Endothelial cell of umbilical vein (primary cell): ENCODE results near the gene BDKRB2. TPM values are rescaled to one million over a fixed set of nuclear protein-coding genes. Genes with fewer than 3 reads are reported as not detected.

Source experiments
- BruUV-seq: library from RNA; stranded (reverse); fragments of 400-500 nt; replicated peaks from 2 replicates; lab custom pipeline; 2021; lab: Mats Ljungman, UMichigan
- CTCF ChIA-PET: fragments of 300-600, 350-600 bp; sonication (Branson Sonifier 250); formaldehyde crosslinking; loops from one replicate; lab custom pipeline; 2021; ENCODE audit warnings: antibody characterized with exemption, inconsistent platforms; lab: Charles Lee
- POLR2A ChIA-PET: fragments of 300-600, 350-600 bp; sonication (Branson Sonifier 250); formaldehyde crosslinking; loops from one replicate; lab custom pipeline; 2021; ENCODE audit warnings: antibody characterized with exemption, inconsistent platforms; lab: Charles Lee
- DNase-seq: peaks from one replicate; pipeline ENCODE4 v3.0.0-alpha.2; 2011; ENCODE audit warnings: low read depth, low spot score
- FAIRE-seq: peaks from 2 replicates; lab custom pipeline; 2011; peaks lifted over from hg19 to GRCh38; lab: Jason Lieb, UNC
- H2AFZ ChIP-seq: 2 replicates; pipeline ENCODE4 v1.6.0; 2012; ENCODE audit warnings: low read depth, low read length, control low read depth, inconsistent platforms
- H3K27ac ChIP-seq: 2 replicates; pipeline ENCODE4 v1.5.1; 2011; ENCODE audit warnings: low read depth, mild to moderate bottlenecking, control low read depth, low read length, moderate library complexity; ENCODE audit not compliant: insufficient read depth
- H3K27me3 ChIP-seq, 2 experiments: 2 replicates each; pipeline versions ENCODE4 v1.6.0 to v1.6.1; 2011; ENCODE audit warnings: low read length in 2 of 2, mixed read lengths in 1 of 2; ENCODE audit not compliant: control insufficient read depth in 2 of 2, insufficient read depth in 2 of 2
- H3K36me3 ChIP-seq, 2 experiments: 2 replicates in 1 of 2; 3 replicates in 1 of 2; pipeline ENCODE4 v1.5.1; 2011; ENCODE audit warnings: low read length in 2 of 2, mild to moderate bottlenecking in 1 of 2, moderate library complexity in 1 of 2; ENCODE audit not compliant: control insufficient read depth in 2 of 2, insufficient read depth in 2 of 2; ENCODE audit errors: extremely low read depth in 1 of 2
- H3K4me1 ChIP-seq: 3 replicates; pipeline ENCODE4 v1.5.1; 2011; ENCODE audit warnings: mild to moderate bottlenecking, low read length; ENCODE audit not compliant: control insufficient read depth, insufficient read depth; ENCODE audit errors: extremely low read depth
- H3K4me2 ChIP-seq: 2 replicates; pipeline ENCODE4 v1.6.1; 2011; ENCODE audit warnings: low read length, control low read depth, mixed read lengths; ENCODE audit not compliant: insufficient read depth
- H3K4me3 ChIP-seq, 3 experiments: fragments of 200-600 bp in 1 of 3; sonication (generic), shearing (Covaris generic) in 1 of 3; replicated peaks in 1 of 3; 2 replicates each; pipeline ENCODE4 v1.5.1; 2011 to 2016; ENCODE audit warnings: control low read depth in 3 of 3, low read length in 3 of 3, mild to moderate bottlenecking in 2 of 3, inconsistent platforms in 1 of 3, low read depth in 1 of 3, moderate library complexity in 1 of 3; ENCODE audit not compliant: insufficient read depth in 1 of 3
- H3K79me2 ChIP-seq: 2 replicates; pipeline ENCODE4 v1.6.0; 2012; ENCODE audit warnings: low read length, inconsistent platforms; ENCODE audit not compliant: control insufficient read depth, insufficient read depth
- H3K9ac ChIP-seq: replicated peaks from 2 replicates; pipeline ENCODE3; 2011; ENCODE audit warnings: low read length, control low read depth; ENCODE audit not compliant: insufficient read depth; ENCODE audit errors: extremely low read depth
- H3K9me1 ChIP-seq: replicated peaks from 3 replicates; pipeline ENCODE4 v1.6.0; 2011; ENCODE audit warnings: mild to moderate bottlenecking, low read length; ENCODE audit not compliant: control insufficient read depth, insufficient read depth; ENCODE audit errors: extremely low read depth
- H3K9me3 ChIP-seq: replicated peaks from 2 replicates; pipeline ENCODE4 v1.5.1; 2012; ENCODE audit warnings: low read length, inconsistent platforms; ENCODE audit not compliant: control insufficient read depth, insufficient read depth
- H4K20me1 ChIP-seq: replicated peaks from 2 replicates; pipeline ENCODE3; 2011; ENCODE audit warnings: mild to moderate bottlenecking, low read length; ENCODE audit not compliant: control insufficient read depth, insufficient read depth; ENCODE audit errors: extremely low read depth
- EZH2 ChIP-seq: IDR thresholded peaks from 2 replicates; pipeline ENCODE4 v1.6.1; 2012; ENCODE audit warnings: borderline replicate concordance, low read depth, mild to moderate bottlenecking, moderate library complexity, low read length, inconsistent platforms; ENCODE audit not compliant: severe bottlenecking
- FOS ChIP-seq: IDR thresholded peaks from 2 replicates; pipeline ENCODE4 v1.6.1; 2011; ENCODE audit warnings: mild to moderate bottlenecking, low read length, moderate library complexity, borderline replicate concordance; ENCODE audit not compliant: insufficient read depth
- GATA2 ChIP-seq: IDR thresholded peaks from 2 replicates; pipeline ENCODE4 v1.7.0; 2011; ENCODE audit warnings: low read depth, mild to moderate bottlenecking, moderate library complexity, mixed read lengths, low read length; ENCODE audit not compliant: insufficient read length, insufficient read depth
- JUN ChIP-seq: IDR thresholded peaks from 2 replicates; pipeline ENCODE4 v1.6.1; 2011; ENCODE audit warnings: borderline replicate concordance, low read depth; ENCODE audit not compliant: insufficient read length, insufficient read depth
- MYC ChIP-seq: IDR thresholded peaks from one replicate; pipeline ENCODE4 v1.6.1; 2011; ENCODE audit warnings: mild to moderate bottlenecking, low read depth, low read length
- POLR2A ChIP-seq: IDR thresholded peaks from 2 replicates; pipeline ENCODE4 v1.6.1; 2012; ENCODE audit warnings: low read depth, mild to moderate bottlenecking, control low read depth, low read length
- POLR2AphosphoS5 ChIP-seq: IDR thresholded peaks from 2 replicates; pipeline ENCODE4 v1.6.1; 2012; ENCODE audit warnings: low read depth, mild to moderate bottlenecking, control low read depth, low read length, moderate library complexity; ENCODE audit not compliant: insufficient read depth
- dilution Hi-C: fragments of 300-500 bp; cut with MboI; formaldehyde crosslinking; loops from one replicate; pipeline ENCODE4 v1.15.0; 2019; ENCODE audit warnings: low sequenced_read_pairs; ENCODE audit not compliant: extremely low pct_ligation_motif_present
- intact Hi-C: fragments of 100-400 bp; cut with micrococcal nuclease; formaldehyde crosslinking; loops from one replicate; pipeline ENCODE4 v1.10.0; 2022
- polyA plus RNA-seq, 4 experiments: library from polyadenylated mRNA; depleted of rRNA in 3 of 4; stranded (reverse) in 3 of 4; unstranded in 1 of 4; fragments of >200 nt; gene quantifications; 2 replicates each; pipeline versions ENCODE4 v1.2.1 to v1.2.3, GENCODE V29; 2011 to 2012; ENCODE audit warnings: missing spikeins in 1 of 4
- total RNA-seq: library from RNA; stranded (reverse); gene quantifications from 2 replicates; pipeline ENCODE4 v1.2.3, GENCODE V29; 2021
- TF ChIP-seq, protein P1 (sequence below): IDR thresholded peaks from 2 replicates; pipeline ENCODE4 v1.6.1; 2011; ENCODE audit not compliant: insufficient read depth, insufficient read length
- TF ChIP-seq, protein P2 (sequence below), 2 donors: IDR thresholded peaks; 1 replicate in 1 of 2; 2 replicates in 1 of 2; pipeline ENCODE4 v1.5.1; 2011; ENCODE audit warnings: low read length in 2 of 2, mild to moderate bottlenecking in 2 of 2, moderate library complexity in 2 of 2, control low read depth in 1 of 2, inconsistent platforms in 1 of 2, low read depth in 1 of 2; ENCODE audit not compliant: insufficient read depth in 1 of 2; ENCODE audit errors: extremely low read depth in 1 of 2

The BDKRB2 gene
- total and polyA plus RNA-seq, 2 donors (not counting 3 experiments of a cell fraction or from before 2014, with no cell fraction given): 0.22 to 0.77 TPM

DNA sequence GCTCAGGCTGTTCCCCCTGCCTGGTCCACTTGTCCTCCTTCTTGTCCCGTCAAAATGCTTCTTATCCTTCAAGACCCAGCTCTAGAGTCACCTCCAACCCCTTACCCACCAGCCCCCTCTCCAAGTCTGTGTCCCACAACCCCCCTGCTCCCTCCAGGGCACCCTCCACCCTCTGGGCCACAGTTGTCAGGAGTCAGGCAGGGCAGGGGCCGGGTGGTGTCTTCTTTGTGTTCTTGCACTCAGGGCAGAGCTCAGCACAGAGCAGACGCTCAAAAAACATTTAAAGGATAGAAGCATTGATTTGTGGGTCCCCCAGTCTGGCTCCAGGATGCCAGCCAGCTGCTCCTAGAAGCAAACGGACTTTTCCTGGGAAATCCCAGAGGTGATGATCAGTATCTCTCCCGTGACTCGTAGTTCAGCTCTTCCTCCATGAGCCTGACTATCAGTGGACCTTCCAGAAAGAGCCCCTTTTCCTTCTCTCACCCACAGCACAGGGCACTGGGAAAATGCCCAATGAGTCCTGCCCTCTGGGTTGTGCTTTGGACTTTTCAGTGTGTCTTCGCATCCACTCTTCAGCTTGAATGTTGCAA, 34.1 kb downstream of the BDKRB2 start:
- POLR2A ChIA-PET: no interaction called here
- Histone ChIP-seq H3K4me1 (no peaks in the 10 kb centered on the region), H3K4me2 (no peak overlapping the region), H3K36me3 (no peaks in the 10 kb centered on the region), H4K20me1 (no peaks in the 10 kb centered on the region), H3K4me3 (no peak overlapping the region), H3K79me2 (no peaks in the 10 kb centered on the region), H3K27ac (no peak overlapping the region), H2AFZ (no peak overlapping the region), H3K27me3 (no peaks in the 10 kb centered on the region), H3K9me3 (no peaks in the 10 kb centered on the region), H3K9ac (no peak overlapping the region), H3K9me1 (no peaks in the 10 kb centered on the region)
- no peak for FAIRE-seq
- TF ChIP-seq, protein P1, sequence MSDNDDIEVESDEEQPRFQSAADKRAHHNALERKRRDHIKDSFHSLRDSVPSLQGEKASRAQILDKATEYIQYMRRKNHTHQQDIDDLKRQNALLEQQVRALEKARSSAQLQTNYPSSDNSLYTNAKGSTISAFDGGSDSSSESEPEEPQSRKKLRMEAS: no peak
- TF ChIP-seq GATA2: no peak
- no peak for TF ChIP-seq POLR2A
- TF ChIP-seq JUN: no peak
- TF ChIP-seq FOS: no peak
- TF ChIP-seq MYC: no peak
- no peak for TF ChIP-seq POLR2AphosphoS5
- TF ChIP-seq EZH2: no peak
- TF ChIP-seq, protein P2, sequence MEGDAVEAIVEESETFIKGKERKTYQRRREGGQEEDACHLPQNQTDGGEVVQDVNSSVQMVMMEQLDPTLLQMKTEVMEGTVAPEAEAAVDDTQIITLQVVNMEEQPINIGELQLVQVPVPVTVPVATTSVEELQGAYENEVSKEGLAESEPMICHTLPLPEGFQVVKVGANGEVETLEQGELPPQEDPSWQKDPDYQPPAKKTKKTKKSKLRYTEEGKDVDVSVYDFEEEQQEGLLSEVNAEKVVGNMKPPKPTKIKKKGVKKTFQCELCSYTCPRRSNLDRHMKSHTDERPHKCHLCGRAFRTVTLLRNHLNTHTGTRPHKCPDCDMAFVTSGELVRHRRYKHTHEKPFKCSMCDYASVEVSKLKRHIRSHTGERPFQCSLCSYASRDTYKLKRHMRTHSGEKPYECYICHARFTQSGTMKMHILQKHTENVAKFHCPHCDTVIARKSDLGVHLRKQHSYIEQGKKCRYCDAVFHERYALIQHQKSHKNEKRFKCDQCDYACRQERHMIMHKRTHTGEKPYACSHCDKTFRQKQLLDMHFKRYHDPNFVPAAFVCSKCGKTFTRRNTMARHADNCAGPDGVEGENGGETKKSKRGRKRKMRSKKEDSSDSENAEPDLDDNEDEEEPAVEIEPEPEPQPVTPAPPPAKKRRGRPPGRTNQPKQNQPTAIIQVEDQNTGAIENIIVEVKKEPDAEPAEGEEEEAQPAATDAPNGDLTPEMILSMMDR (IDR thresholded peaks at IDR 0.05; ENCODE audit: extremely low read depth in 1 of 2, insufficient read depth in 1 of 2, low read depth in 1 of 2, low read length in 2 of 2): no peak
- DNase-seq: no peak
- no TSS peak for BruUV-seq
- CTCF ChIA-PET: no interaction called here
- dilution Hi-C loops: no loop called here
- intact Hi-C loops: no loop called here
